A549 (cell line): Measurements from ENCODE around the gene SLIT3. TPM values are rescaled to one million over a fixed set of nuclear protein-coding genes. Genes with fewer than 3 reads are reported as not detected.

Experiments
- ATAC-seq, 2 experiments: fragments of 200-7000 bp in 1 of 2; fragments of >200 bp in 1 of 2; cut with Nextera tagmentation in 1 of 2; cut with Tn5 transposase in 1 of 2; 3 replicates each; pipeline versions ENCODE4 v1.8.0 to v1.9.1; 2018 to 2020; ENCODE audit warnings: mild to moderate bottlenecking in 1 of 2, moderate library complexity in 1 of 2
- CTCF ChIA-PET: fragments of 300-600 bp; sonication (Branson Sonifier 250); formaldehyde crosslinking; extraction: SDS; loops from one replicate; lab custom pipeline; 2021; ENCODE audit warnings: antibody characterized with exemption, inconsistent platforms; lab: Yijun Ruan, JAX
- POLR2A ChIA-PET: fragments of 350-600 bp; formaldehyde crosslinking; extraction: SDS; loops from one replicate; lab custom pipeline; 2021; ENCODE audit warnings: antibody characterized with exemption, inconsistent platforms; lab: Yijun Ruan, JAX
- DNase-seq, 2 experiments: peaks; one replicate each; pipeline versions ENCODE4 v3.0.0 to v3.0.0-alpha.2; 2011 to 2016; ENCODE audit warnings: low read depth in 1 of 2, low spot score in 1 of 2
- FAIRE-seq: peaks from 2 replicates; lab custom pipeline; 2011; peaks lifted over from hg19 to GRCh38; lab: Jason Lieb, UNC
- H3K27ac ChIP-seq, 2 experiments: fragments of >200 bp; sonication (Bioruptor Twin); formaldehyde crosslinking; 3 replicates each; pipeline ENCODE4 v1.5.1; 2016 to 2017
- H3K4me1 ChIP-seq: fragments of >200 bp; sonication (Bioruptor Twin); formaldehyde crosslinking; 3 replicates; pipeline ENCODE4 v1.6.1; 2016
- H3K4me2 ChIP-seq: fragments of >200 bp; sonication (Bioruptor Twin); formaldehyde crosslinking; 3 replicates; pipeline ENCODE4 v1.6.1; 2016
- H3K4me3 ChIP-seq: fragments of >200 bp; sonication (Bioruptor Twin); formaldehyde crosslinking; 3 replicates; pipeline ENCODE4 v1.5.1; 2016
- H3K9me3 ChIP-seq: fragments of >200 bp; sonication (Bioruptor Twin); formaldehyde crosslinking; 3 replicates; pipeline ENCODE4 v1.6.1; 2016
- BHLHE40 ChIP-seq: IDR thresholded peaks from 2 replicates; pipeline ENCODE4 v1.6.1; 2012; ENCODE audit warnings: low read depth, low read length, inconsistent platforms
- CBX8 ChIP-seq: fragments of 200-600 bp; sonication (generic); IDR thresholded peaks from 2 replicates; pipeline ENCODE4 v1.6.1; 2016
- CEBPB ChIP-seq, 2 experiments: fragments of >200 bp in 1 of 2; sonication (Bioruptor Twin) in 1 of 2; formaldehyde crosslinking in 1 of 2; IDR thresholded peaks; 2 replicates each; pipeline ENCODE4 v1.6.1; 2012 to 2016
- CHD2 ChIP-seq: fragments of 150-350 bp; IDR thresholded peaks from 2 replicates; pipeline ENCODE4 v1.6.1; 2014; ENCODE audit warnings: low read length; ENCODE audit not compliant: partially characterized antibody
- EP300 ChIP-seq, 2 experiments: fragments of >200 bp; sonication (Bioruptor Twin); formaldehyde crosslinking; IDR thresholded peaks; 2 replicates in 1 of 2; 3 replicates in 1 of 2; pipeline ENCODE4 v1.6.1; 2016 to 2017
- FOSB ChIP-seq: fragments of 250-450 bp; sonication (Bioruptor Pico); IDR thresholded peaks from 2 replicates; pipeline ENCODE4 v1.5.0; 2020; ENCODE audit warnings: mild to moderate bottlenecking, moderate library complexity
- FOSL2 ChIP-seq, 2 experiments: fragments of 450-650 bp in 1 of 2; fragments of >200 bp in 1 of 2; sonication (Bioruptor Twin) in 1 of 2; formaldehyde crosslinking; IDR thresholded peaks; 2 replicates each; pipeline versions ENCODE4 v1.5.0 to v1.6.1; 2016 to 2020; ENCODE audit warnings: mild to moderate bottlenecking in 1 of 2, moderate library complexity in 1 of 2
- FOXS1 ChIP-seq: fragments of 250-450 bp; sonication (Bioruptor Pico); IDR thresholded peaks from 2 replicates; pipeline ENCODE4 v1.5.0; 2020; ENCODE audit warnings: mild to moderate bottlenecking, moderate library complexity
- GATA3 ChIP-seq: IDR thresholded peaks from 2 replicates; pipeline ENCODE4 v1.6.1; 2012; ENCODE audit warnings: borderline replicate concordance
- HDAC2 ChIP-seq: fragments of 200-600 bp; sonication (generic); IDR thresholded peaks from 2 replicates; pipeline ENCODE4 v1.6.1; 2016
- HEYL ChIP-seq: fragments of 250-450 bp; sonication (Bioruptor Pico); IDR thresholded peaks from 2 replicates; pipeline ENCODE4 v1.8.0; 2021; ENCODE audit warnings: mild to moderate bottlenecking, moderate library complexity
- HOXB13 ChIP-seq: fragments of 250-450 bp; sonication (Bioruptor Pico); IDR thresholded peaks from 2 replicates; pipeline ENCODE4 v1.5.0; 2020; ENCODE audit warnings: low read depth, mild to moderate bottlenecking, moderate library complexity
- HOXB5 ChIP-seq: fragments of 250-450 bp; sonication (Bioruptor Pico); IDR thresholded peaks from 2 replicates; pipeline ENCODE4 v1.5.0; 2020; ENCODE audit warnings: mild to moderate bottlenecking, moderate library complexity
- JUNB ChIP-seq: fragments of >200 bp; sonication (Bioruptor Twin); formaldehyde crosslinking; IDR thresholded peaks from 2 replicates; pipeline ENCODE4 v1.6.1; 2016
- MAFK ChIP-seq: fragments of 450-650 bp; IDR thresholded peaks from 2 replicates; pipeline ENCODE4 v1.6.1; 2014; ENCODE audit not compliant: partially characterized antibody
- MAZ ChIP-seq: fragments of 150-350 bp; IDR thresholded peaks from 2 replicates; pipeline ENCODE4 v1.6.1; 2014; ENCODE audit warnings: antibody characterized with exemption, low read depth, low read length, borderline replicate concordance
- MYC ChIP-seq: IDR thresholded peaks from 2 replicates; pipeline ENCODE4 v1.6.1; 2012; ENCODE audit warnings: mild to moderate bottlenecking, inconsistent platforms, low read length, improper control_type of control experiment, borderline replicate concordance
- NPAS2 ChIP-seq: fragments of 250-450 bp; sonication (Bioruptor Pico); IDR thresholded peaks from 2 replicates; pipeline ENCODE4 v1.8.0; 2022; ENCODE audit warnings: mild to moderate bottlenecking, moderate library complexity, borderline replicate concordance
- PHF8 ChIP-seq: fragments of 200-600 bp; sonication (generic); IDR thresholded peaks from 2 replicates; pipeline ENCODE4 v1.6.1; 2016; ENCODE audit warnings: low read depth, mild to moderate bottlenecking, antibody characterized with exemption, moderate library complexity, borderline replicate concordance
- POLR2AphosphoS2 ChIP-seq: conservative IDR thresholded peaks from 2 replicates; pipeline ENCODE4 v1.6.1; 2012; ENCODE audit warnings: low read length, improper control_type of control experiment, inconsistent platforms
- RAD21 ChIP-seq, 2 experiments: fragments of >200 bp in 1 of 2; sonication (Bioruptor Twin) in 1 of 2; formaldehyde crosslinking in 1 of 2; IDR thresholded peaks in 1 of 2; conservative IDR thresholded peaks in 1 of 2; 2 replicates in 1 of 2; 3 replicates in 1 of 2; pipeline ENCODE4 v1.6.1; 2012 to 2018; ENCODE audit warnings: inconsistent platforms in 1 of 2
- RARB ChIP-seq: fragments of 250-450 bp; sonication (Bioruptor Pico); IDR thresholded peaks from 2 replicates; pipeline ENCODE4 v1.8.0; 2021; ENCODE audit warnings: mild to moderate bottlenecking, moderate library complexity
- RCOR1 ChIP-seq: fragments of 150-350 bp; IDR thresholded peaks from 2 replicates; pipeline ENCODE4 v1.6.1; 2014; ENCODE audit warnings: antibody characterized with exemption, low read length, low read depth
- RNF2 ChIP-seq: fragments of 200-600 bp; sonication (generic); IDR thresholded peaks from 2 replicates; pipeline ENCODE4 v1.6.1; 2016; ENCODE audit warnings: low read depth, mild to moderate bottlenecking, antibody characterized with exemption, moderate library complexity, borderline replicate concordance
- SMC3 ChIP-seq: fragments of >200 bp; sonication (Bioruptor Twin); formaldehyde crosslinking; IDR thresholded peaks from 3 replicates; pipeline ENCODE4 v1.6.1; 2018; ENCODE audit warnings: inconsistent platforms
- SREBF2 ChIP-seq: fragments of 450-650 bp; IDR thresholded peaks from 2 replicates; pipeline ENCODE4 v1.6.1; 2014; ENCODE audit warnings: mild to moderate bottlenecking, moderate library complexity
- TFCP2L1 ChIP-seq: fragments of 250-450 bp; sonication (Bioruptor Pico); IDR thresholded peaks from 2 replicates; pipeline ENCODE4 v1.5.0; 2021; ENCODE audit warnings: mild to moderate bottlenecking
- ZNF302 ChIP-seq: fragments of 250-450 bp; sonication (Bioruptor Pico); IDR thresholded peaks from 2 replicates; pipeline ENCODE4 v1.9.0; 2021; ENCODE audit warnings: inconsistent platforms, mild to moderate bottlenecking, moderate library complexity
- WGBS: methylation state at CpG from one replicate; pipeline ENCODE4 v1.1.6; 2017; ENCODE audit errors: missing lambda C conversion rate; 5-methylcytosine and 5-hydroxymethylcytosine counted together
- polyA plus RNA-seq, 4 experiments: library from polyadenylated mRNA; depleted of rRNA in 3 of 4; stranded (reverse); fragments of >200 nt; fragmentation: RNase III in 1 of 4; extraction: RNeasy Plus Mini Kit Qiagen cat#74134 plus additional on column Dnase treatment in 1 of 4; gene quantifications; 2 replicates in 3 of 4; 3 replicates in 1 of 4; pipeline ENCODE4 v1.2.3, GENCODE V29; 2011 to 2017
- TF ChIP-seq, protein P1 (sequence below): fragments of 150-350 bp; IDR thresholded peaks from 2 replicates; pipeline ENCODE4 v1.6.1; 2014; ENCODE audit warnings: low read depth, mild to moderate bottlenecking, low read length
- TF ChIP-seq, protein P2 (sequence below): IDR thresholded peaks from 2 replicates; pipeline ENCODE4 v1.6.1; 2012
- TF ChIP-seq, protein P3 (sequence below): IDR thresholded peaks from 2 replicates; pipeline ENCODE4 v1.6.1; 2012
- TF ChIP-seq, protein P4 (sequence below): fragments of 250-450 bp; sonication (Bioruptor Pico); IDR thresholded peaks from 2 replicates; pipeline ENCODE4 v1.5.0; 2020; ENCODE audit warnings: low read depth, mild to moderate bottlenecking, moderate library complexity
- TF ChIP-seq, protein P5 (sequence below): fragments of >200 bp; sonication (Bioruptor Twin); formaldehyde crosslinking; IDR thresholded peaks from 3 replicates; pipeline ENCODE4 v1.6.1; 2016

Gene SLIT3
- polyA plus RNA-seq, 2 of the 4 experiments (the other 2 are of a cell fraction) = 12.7 to 22.9 TPM

DNA sequence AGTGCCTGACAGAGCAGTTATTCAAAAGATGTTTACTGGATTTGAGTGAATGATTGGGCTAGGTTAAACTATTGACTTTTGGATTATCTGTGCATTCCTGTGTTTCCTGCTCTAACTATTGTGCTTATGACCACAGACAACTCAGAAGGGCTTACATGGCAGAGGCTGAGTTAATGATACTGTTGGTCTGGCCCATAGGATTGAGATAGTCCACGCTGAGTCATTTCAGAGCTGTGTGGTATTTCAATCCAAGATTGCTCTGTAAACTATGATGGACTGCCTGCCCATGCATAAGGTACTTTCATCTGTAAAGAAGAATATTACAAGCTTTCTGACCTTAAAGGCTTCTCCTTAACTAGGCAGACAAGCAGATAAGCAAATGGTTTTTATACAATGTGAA, 49.1 kb upstream of the SLIT3 start:
- ChIA-PET CTCF (interaction anchor here (0.7 to 2.7 kb wide), 8 partner anchors 18 to 670 kb away, joined by 3 to 19 read pairs (median 5); partner anchors contain the start of gene SLIT3), POLR2A (interaction anchor here (0.8 to 1.6 kb wide), 5 partner anchors 49 to 196 kb away, joined by 3 to 21 read pairs (median 4); partner anchors contain the start of gene SLIT3)
- Histone ChIP-seq H3K27ac (peak overlapping the region; percentile 89 to 91), H3K9me3 (peaks cover 4% of the 10 kb centered on the region), H3K4me1 (peaks cover 58% of the 10 kb centered on the region), H3K4me3 (peak overlapping the region; percentile 13; the same call in 1 of the 3 replicates), H3K4me2 (peak overlapping the region; percentile 80)
- DNase-seq = peak; percentile 79 to 89
- TF ChIP-seq CHD2 (no peak), MAFK (peak; percentile 57), FOSB (CRISPR knock-in tag) (no peak), JUNB (peak; percentile 40; the same call in 1 of the 2 replicates), MAZ (no peak), RCOR1 (no peak), HDAC2 (no peak), SMC3 (peak; percentile 17; the same call in 1 of the 3 replicates), RAD21 (conservative IDR thresholded peaks at IDR 0.05 in 1 of 2, IDR thresholded peaks at IDR 0.05 in 1 of 2) (peak in 1 of 2 experiments; percentile 24; a peak in 2 of 5 replicates), CEBPB (IDR thresholded peaks at IDR 0.05) (peak in 1 of 2 experiments; percentile 68; a peak in 2 of 4 replicates), SREBF2 (no peak), GATA3 (peak; percentile 90), ZNF302 (CRISPR knock-in tag) (no peak), PHF8 (no peak), NPAS2 (CRISPR knock-in tag) (no peak), FOSL2 (IDR thresholded peaks at IDR 0.05) (peak; percentile 73), FOSL2 (CRISPR knock-in tag; IDR thresholded peaks at IDR 0.05) (peak; percentile 77), MYC (no peak), EP300 (IDR thresholded peaks at IDR 0.05) (peak in 1 of 2 experiments; percentile 59; a peak in 1 of 5 replicates)
- TF ChIP-seq, protein P1, sequence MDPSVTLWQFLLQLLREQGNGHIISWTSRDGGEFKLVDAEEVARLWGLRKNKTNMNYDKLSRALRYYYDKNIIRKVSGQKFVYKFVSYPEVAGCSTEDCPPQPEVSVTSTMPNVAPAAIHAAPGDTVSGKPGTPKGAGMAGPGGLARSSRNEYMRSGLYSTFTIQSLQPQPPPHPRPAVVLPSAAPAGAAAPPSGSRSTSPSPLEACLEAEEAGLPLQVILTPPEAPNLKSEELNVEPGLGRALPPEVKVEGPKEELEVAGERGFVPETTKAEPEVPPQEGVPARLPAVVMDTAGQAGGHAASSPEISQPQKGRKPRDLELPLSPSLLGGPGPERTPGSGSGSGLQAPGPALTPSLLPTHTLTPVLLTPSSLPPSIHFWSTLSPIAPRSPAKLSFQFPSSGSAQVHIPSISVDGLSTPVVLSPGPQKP = no peak
- TF ChIP-seq, protein P2, sequence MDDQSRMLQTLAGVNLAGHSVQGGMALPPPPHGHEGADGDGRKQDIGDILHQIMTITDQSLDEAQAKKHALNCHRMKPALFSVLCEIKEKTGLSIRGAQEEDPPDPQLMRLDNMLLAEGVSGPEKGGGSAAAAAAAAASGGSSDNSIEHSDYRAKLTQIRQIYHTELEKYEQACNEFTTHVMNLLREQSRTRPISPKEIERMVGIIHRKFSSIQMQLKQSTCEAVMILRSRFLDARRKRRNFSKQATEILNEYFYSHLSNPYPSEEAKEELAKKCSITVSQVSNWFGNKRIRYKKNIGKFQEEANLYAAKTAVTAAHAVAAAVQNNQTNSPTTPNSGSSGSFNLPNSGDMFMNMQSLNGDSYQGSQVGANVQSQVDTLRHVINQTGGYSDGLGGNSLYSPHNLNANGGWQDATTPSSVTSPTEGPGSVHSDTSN = peak; percentile 26; the same call in 1 of the 2 replicates
- TF ChIP-seq, protein P3, sequence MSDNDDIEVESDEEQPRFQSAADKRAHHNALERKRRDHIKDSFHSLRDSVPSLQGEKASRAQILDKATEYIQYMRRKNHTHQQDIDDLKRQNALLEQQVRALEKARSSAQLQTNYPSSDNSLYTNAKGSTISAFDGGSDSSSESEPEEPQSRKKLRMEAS = peak; percentile 69; the same call in 1 of the 2 replicates
- TF ChIP-seq, protein P4, sequence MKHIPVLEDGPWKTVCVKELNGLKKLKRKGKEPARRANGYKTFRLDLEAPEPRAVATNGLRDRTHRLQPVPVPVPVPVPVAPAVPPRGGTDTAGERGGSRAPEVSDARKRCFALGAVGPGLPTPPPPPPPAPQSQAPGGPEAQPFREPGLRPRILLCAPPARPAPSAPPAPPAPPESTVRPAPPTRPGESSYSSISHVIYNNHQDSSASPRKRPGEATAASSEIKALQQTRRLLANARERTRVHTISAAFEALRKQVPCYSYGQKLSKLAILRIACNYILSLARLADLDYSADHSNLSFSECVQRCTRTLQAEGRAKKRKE = no peak
- 0% methylated on average over 1 of the region's 1 CpG for WGBS
- FAIRE-seq = peak; percentile 92
- ATAC-seq = peak; percentile 83 to 86

DNA sequence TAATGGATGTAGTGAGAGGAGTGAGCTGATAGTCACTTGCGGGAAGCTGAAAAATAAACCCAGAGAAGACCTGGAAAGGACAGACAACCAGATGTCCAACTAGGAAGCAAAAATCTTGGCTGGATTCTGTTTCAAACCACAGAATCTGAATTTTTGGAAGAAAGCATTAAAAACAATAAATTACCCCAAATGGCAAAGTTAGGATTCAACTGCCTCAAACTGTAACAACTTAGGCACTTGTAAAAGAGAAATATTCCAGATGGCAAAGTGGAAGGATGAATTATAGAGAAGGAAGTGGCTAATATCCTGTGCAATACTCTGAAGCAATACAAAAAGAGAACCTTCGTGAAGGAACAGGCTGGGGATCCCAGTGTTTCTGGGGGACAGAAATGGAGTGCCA, 46.8 kb upstream of the SLIT3 start:
- TF ChIP-seq HEYL = no peak
- TF ChIP-seq, protein P5, sequence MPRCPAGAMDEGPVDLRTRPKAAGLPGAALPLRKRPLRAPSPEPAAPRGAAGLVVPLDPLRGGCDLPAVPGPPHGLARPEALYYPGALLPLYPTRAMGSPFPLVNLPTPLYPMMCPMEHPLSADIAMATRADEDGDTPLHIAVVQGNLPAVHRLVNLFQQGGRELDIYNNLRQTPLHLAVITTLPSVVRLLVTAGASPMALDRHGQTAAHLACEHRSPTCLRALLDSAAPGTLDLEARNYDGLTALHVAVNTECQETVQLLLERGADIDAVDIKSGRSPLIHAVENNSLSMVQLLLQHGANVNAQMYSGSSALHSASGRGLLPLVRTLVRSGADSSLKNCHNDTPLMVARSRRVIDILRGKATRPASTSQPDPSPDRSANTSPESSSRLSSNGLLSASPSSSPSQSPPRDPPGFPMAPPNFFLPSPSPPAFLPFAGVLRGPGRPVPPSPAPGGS = no peak
- no peak for TF ChIP-seq POLR2AphosphoS2
- TF ChIP-seq GATA3 = no peak
- TF ChIP-seq RARB (CRISPR knock-in tag) = no peak
- no peak for TF ChIP-seq BHLHE40
- no peak for TF ChIP-seq RNF2
- no peak for TF ChIP-seq EP300 (IDR thresholded peaks at IDR 0.05)
- TF ChIP-seq HOXB13 (CRISPR knock-in tag) = no peak
- TF ChIP-seq RAD21 (conservative IDR thresholded peaks at IDR 0.05 in 1 of 2, IDR thresholded peaks at IDR 0.05 in 1 of 2) = no peak
- no peak for TF ChIP-seq FOXS1 (CRISPR knock-in tag)
- no peak for TF ChIP-seq TFCP2L1 (CRISPR knock-in tag)
- no peak for TF ChIP-seq CBX8
- TF ChIP-seq HOXB5 = no peak
- ATAC-seq (no peak), DNase-seq (no peak), FAIRE-seq (no peak)
- Histone ChIP-seq H3K9me3 (peaks cover 4% of the 10 kb centered on the region), H3K4me3 (no peak overlapping the region), H3K4me1 (peaks cover 37% of the 10 kb centered on the region), H3K27ac (peak overlapping the region; percentile 89 to 91; a peak in 4 of 6 replicates), H3K4me2 (no peak overlapping the region)
- ChIA-PET CTCF (no interaction called here), POLR2A (no interaction called here)
- WGBS = 96% methylated on average over 2 of the region's 2 CpGs
